Activated T-helper 9 cell treated with anti-CD3 and anti-CD28 coated beads, Interleukin-2, amount 50 U/mL, for 16 hours (primary cell): ENCODE data around the gene ACADSB.

ENCODE experiments used
- DNase-seq: peaks from one replicate; pipeline ENCODE4 v3.0.0-alpha.2; 2020; ENCODE audit warnings: low read depth

Gene ACADSB

DNA sequence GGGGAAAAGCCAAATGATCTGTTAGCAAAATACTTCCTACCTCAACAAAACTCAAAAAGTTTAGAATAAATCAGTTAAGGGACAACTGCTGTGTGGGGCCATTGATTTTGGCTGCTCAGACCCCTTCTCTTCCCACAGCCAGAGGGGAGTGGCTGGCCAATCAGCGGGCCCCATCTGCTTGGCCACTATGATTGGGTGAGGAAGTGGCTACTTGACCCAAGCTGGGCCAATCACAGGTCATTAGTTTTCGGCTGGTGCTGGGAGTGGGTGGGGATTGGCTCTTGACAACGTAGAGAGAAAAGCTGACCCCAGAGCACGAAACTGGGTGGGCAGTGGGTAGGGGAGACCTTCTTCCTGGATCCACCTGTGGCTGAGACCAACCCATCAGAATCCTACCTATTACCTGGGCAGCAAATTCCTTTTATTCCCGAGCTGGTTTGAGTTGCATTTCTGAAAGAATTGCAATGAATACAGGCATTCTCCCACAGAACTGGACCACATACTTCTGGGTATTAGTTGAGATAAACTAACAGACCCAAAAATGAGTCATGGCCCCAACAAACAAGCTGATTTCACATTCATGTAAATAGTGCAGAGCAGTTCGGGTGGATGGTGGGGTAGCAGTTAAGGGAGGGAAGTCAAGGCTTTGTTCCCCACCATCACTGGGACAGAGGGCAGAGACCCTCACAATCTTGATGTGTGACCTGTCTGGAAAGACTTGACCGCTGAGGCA is 91.4 kb downstream of the ACADSB start:
- no peak for DNase-seq

DNA sequence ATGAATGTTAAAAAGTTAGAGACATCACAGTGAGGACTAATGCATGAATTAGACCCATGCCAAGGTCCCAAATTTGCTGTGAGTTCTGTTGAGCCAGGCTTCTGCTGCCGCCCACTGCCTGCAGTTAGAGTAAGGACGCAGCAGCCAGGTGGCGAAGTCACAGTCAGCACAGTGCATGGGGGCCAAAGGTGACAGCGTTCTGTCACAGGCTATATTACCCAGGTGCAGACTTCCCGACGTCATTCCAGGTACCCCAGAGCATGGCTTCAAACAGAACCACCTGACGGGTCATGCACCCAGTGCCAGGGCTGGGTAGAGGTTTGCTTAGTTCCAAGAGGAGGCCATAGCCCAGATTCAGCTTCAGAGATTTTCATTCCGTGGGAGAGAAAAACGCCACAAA is 93.1 kb downstream of the ACADSB start:
- DNase-seq, result no peak

- no peak for DNase-seq
Observed at GRCh38 chr10:123102673-123103072, 93.9 kb downstream of the ACADSB start.

- DNase-seq, result no peak
Observed at GRCh38 chr10:123103944-123104343, 95.1 kb downstream of the ACADSB start.
